ENCODE data around the gene ALPK3. TPM values are rescaled to one million over a fixed set of nuclear protein-coding genes. Genes with fewer than 3 reads are reported as not detected.

ALPK3 gene
- total RNA-seq, 2 donors from 2014 or later, result 57.8 to 94.1 TPM

DNA sequence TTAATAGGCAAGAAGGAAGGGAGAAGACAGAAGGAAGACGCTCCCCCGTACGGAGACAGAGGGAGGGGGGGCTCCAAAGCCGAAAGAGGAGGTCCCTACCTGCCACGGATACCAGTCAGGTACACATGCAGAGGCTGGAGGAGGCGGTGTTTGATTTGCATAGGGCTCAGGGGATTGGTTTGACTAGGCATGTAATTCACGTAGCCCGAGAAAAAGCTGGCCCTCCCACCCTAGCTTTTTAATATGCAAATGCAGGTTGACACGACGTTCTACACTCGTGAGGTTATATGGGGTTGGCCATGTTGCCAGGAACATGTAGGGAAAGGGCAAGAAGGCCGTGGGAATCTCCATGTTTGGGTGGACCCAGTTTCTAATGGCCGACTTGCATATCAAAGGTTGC lies 39.0 kb upstream of the ALPK3 start:
- peaks cover 49% of the 10 kb centered on the region for H3K36me3 Mint-ChIP-seq (ENCODE audit: low read depth)
- peak overlapping the region; percentile 44 for H3K27ac Mint-ChIP-seq

DNA sequence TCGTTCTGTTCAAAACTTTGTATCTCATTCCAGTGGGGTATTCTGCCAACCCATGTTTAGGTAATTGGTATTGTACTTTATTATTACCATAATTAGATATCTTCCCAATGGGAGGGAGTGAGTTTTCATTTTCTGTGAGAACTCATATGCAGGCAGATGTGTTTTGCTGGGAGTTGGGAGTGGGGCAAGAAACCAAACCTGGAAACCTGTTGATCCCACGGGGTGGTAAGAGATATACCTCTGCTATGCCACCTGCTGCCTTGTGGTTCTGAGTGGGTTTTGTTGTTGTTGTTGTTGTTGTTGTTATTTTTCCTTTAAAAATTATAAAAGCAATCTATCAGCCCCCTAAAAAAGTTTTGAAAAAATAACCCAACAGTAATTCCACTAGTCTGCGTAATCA lies 36.7 kb upstream of the ALPK3 start:
- no peak overlapping the region for H3K27ac ChIP-seq (ENCODE audit: low read depth, low read length)

More for the DNA sequence above, 39.0 kb upstream of the ALPK3 start:
- WGBS, 2 experiments (ENCODE audit: insufficient coverage in 1 of 2, insufficient read length in 1 of 2), result 77 to 80% methylated on average over 12 to 13 of the region's 13 CpGs
- Histone ChIP-seq H3K4me3 (ENCODE audit: low read length) (no peak overlapping the region), H3K27ac (ENCODE audit: low read depth, low read length) (no peak overlapping the region), H3K27me3 (ENCODE audit: control insufficient read depth, insufficient read depth, low read length, poor library complexity, severe bottlenecking) (no peaks in the 10 kb centered on the region), H3K9me3 (ENCODE audit: control insufficient read depth, low read length) (no peaks in the 10 kb centered on the region), H3K9ac (ENCODE audit: extremely low read depth, low read length, poor library complexity, severe bottlenecking) (no peak overlapping the region), H3K36me3 (ENCODE audit: control insufficient read depth, insufficient read depth, low read length) (peaks cover 60% of the 10 kb centered on the region), H3K4me1 (ENCODE audit: control insufficient read depth, insufficient read depth, low read length) (no peaks in the 10 kb centered on the region)
- peak; percentile 79 for DNase-seq
- Mint-ChIP-seq H3K4me3 (no peak overlapping the region), H3K27me3 (ENCODE audit: insufficient read depth) (no peaks in the 10 kb centered on the region), H3K4me1 (peaks cover 5% of the 10 kb centered on the region), H3K9me3 (no peaks in the 10 kb centered on the region)
- TF ChIP-seq, protein P1, sequence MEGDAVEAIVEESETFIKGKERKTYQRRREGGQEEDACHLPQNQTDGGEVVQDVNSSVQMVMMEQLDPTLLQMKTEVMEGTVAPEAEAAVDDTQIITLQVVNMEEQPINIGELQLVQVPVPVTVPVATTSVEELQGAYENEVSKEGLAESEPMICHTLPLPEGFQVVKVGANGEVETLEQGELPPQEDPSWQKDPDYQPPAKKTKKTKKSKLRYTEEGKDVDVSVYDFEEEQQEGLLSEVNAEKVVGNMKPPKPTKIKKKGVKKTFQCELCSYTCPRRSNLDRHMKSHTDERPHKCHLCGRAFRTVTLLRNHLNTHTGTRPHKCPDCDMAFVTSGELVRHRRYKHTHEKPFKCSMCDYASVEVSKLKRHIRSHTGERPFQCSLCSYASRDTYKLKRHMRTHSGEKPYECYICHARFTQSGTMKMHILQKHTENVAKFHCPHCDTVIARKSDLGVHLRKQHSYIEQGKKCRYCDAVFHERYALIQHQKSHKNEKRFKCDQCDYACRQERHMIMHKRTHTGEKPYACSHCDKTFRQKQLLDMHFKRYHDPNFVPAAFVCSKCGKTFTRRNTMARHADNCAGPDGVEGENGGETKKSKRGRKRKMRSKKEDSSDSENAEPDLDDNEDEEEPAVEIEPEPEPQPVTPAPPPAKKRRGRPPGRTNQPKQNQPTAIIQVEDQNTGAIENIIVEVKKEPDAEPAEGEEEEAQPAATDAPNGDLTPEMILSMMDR (conservative IDR thresholded peaks at IDR 0.05), result no peak

DNA sequence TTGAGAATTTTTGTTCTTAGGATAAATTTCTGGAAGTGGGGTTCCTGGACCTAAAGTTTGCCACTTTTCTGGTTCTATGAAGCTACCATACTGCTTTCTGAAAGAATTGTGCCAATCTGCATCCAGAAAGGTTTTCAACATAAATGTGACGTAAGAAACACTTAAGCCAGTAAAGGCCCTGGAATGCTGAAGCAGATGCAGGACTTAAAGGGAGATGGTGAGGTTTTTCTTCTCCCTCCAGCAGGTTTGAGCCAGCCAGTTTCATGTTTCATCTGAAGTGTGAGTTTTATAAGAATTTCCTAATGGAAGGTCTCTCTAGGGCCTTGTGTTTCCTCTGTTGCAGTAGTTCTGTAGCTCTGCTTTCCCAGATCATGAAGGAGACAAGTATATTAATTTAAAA lies 35.7 kb upstream of the ALPK3 start:
- H3K27me3 ChIP-seq (ENCODE audit: control insufficient read depth, insufficient read depth, low read length, poor library complexity, severe bottlenecking), result no peaks in the 10 kb centered on the region
- H3K4me3 ChIP-seq (ENCODE audit: low read length), result no peak overlapping the region
- no peaks in the 10 kb centered on the region for H3K27me3 Mint-ChIP-seq (ENCODE audit: insufficient read depth)
- H3K9ac ChIP-seq (ENCODE audit: extremely low read depth, low read length, poor library complexity, severe bottlenecking), result no peak overlapping the region
- no peaks in the 10 kb centered on the region for H3K4me1 ChIP-seq (ENCODE audit: control insufficient read depth, insufficient read depth, low read length)
- peaks cover 62% of the 10 kb centered on the region for H3K36me3 ChIP-seq (ENCODE audit: control insufficient read depth, insufficient read depth, low read length)
- no peaks in the 10 kb centered on the region for H3K9me3 ChIP-seq (ENCODE audit: control insufficient read depth, low read length)
- no peak overlapping the region for H3K27ac Mint-ChIP-seq
- peaks cover 59% of the 10 kb centered on the region for H3K36me3 Mint-ChIP-seq (ENCODE audit: low read depth)
- no peak for DNase-seq
- no peak overlapping the region for H3K27ac ChIP-seq (ENCODE audit: low read depth, low read length)
- H3K4me1 Mint-ChIP-seq, result peaks cover 9% of the 10 kb centered on the region
- no peak overlapping the region for H3K4me3 Mint-ChIP-seq
- H3K9me3 Mint-ChIP-seq, result no peaks in the 10 kb centered on the region
- 89% methylated on average over 1 of the region's 1 CpG; no CpG with 5 or more reads in 1 of the 2 experiments for WGBS, 2 experiments (ENCODE audit: insufficient coverage in 1 of 2, insufficient read length in 1 of 2)
- TF ChIP-seq, protein P1 (conservative IDR thresholded peaks at IDR 0.05), result no peak

More for the DNA sequence above, 36.7 kb upstream of the ALPK3 start:
- no peaks in the 10 kb centered on the region for H3K4me1 ChIP-seq (ENCODE audit: control insufficient read depth, insufficient read depth, low read length)
- no peak overlapping the region for H3K4me3 ChIP-seq (ENCODE audit: low read length)
- 85% methylated on average over 3 of the region's 3 CpGs; no CpG with 5 or more reads in 1 of the 2 experiments for WGBS, 2 experiments (ENCODE audit: insufficient coverage in 1 of 2, insufficient read length in 1 of 2)
- no peak overlapping the region for H3K4me3 Mint-ChIP-seq
- H3K36me3 Mint-ChIP-seq (ENCODE audit: low read depth), result peaks cover 57% of the 10 kb centered on the region
- H3K9me3 ChIP-seq (ENCODE audit: control insufficient read depth, low read length), result no peaks in the 10 kb centered on the region
- no peak for DNase-seq
- H3K36me3 ChIP-seq (ENCODE audit: control insufficient read depth, insufficient read depth, low read length), result peaks cover 62% of the 10 kb centered on the region
- TF ChIP-seq, protein P1 (conservative IDR thresholded peaks at IDR 0.05), result no peak
- H3K9ac ChIP-seq (ENCODE audit: extremely low read depth, low read length, poor library complexity, severe bottlenecking), result no peak overlapping the region
- no peaks in the 10 kb centered on the region for H3K27me3 Mint-ChIP-seq (ENCODE audit: insufficient read depth)
- H3K9me3 Mint-ChIP-seq, result no peaks in the 10 kb centered on the region
- H3K27me3 ChIP-seq (ENCODE audit: control insufficient read depth, insufficient read depth, low read length, poor library complexity, severe bottlenecking), result no peaks in the 10 kb centered on the region
- no peak overlapping the region for H3K27ac Mint-ChIP-seq
- H3K4me1 Mint-ChIP-seq, result peaks cover 5% of the 10 kb centered on the region

Measured in endodermal cell (in vitro differentiated cells).